Embryonic facial prominence (tissue), 1 donor: ENCODE measurements around the gene VTI1A.
"Not testable (repeated sequence)": the region's sequence is repeated elsewhere in the genome, so short reads cannot be mapped to it uniquely, and the experiment has no call there.

Source experiments
- DNase-seq: peaks from one replicate; pipeline ENCODE4 v3.0.0-alpha.2; 2016; ENCODE audit errors: extremely low spot score

VTI1A gene

GRCh38 chr10:112858986-112859651 is 412.1 kb downstream of the VTI1A start:
- DNase-seq = no peak

GRCh38 chr10:112859793-112860192 is 412.8 kb downstream of the VTI1A start:
- DNase-seq = no peak

GRCh38 chr10:112863461-112863860 is 416.4 kb downstream of the VTI1A start:
- DNase-seq = not testable (repeated sequence)
